ENCODE data around the gene ARAP1.

Gene ARAP1

DNA sequence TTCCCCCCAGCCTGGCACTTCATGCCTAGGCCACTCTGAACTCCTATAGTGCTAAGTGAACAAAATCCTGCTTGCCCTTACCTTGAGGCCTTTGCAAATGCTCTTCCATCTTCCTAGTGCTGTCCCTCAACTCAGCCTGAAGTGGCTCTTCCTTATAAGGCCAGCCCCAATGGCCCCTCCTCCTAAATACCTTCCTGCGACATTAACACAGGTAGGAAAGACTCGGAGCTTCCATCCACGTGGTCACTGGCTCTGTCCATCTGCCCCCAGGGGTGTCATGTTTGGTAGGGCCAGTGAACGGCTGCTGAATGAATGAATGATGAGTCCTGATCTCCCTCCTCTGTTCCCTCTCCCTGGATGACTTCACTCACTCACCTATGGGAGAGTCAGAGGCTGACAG is 82.2 kb downstream of the ARAP1 start:
- in situ Hi-C loops (cut with MboI; ENCODE audit: low sequenced_read_pairs): loop anchor here (10.0 kb wide), 1 partner anchor 195 kb away; no protein-coding TSS in a partner anchor

DNA sequence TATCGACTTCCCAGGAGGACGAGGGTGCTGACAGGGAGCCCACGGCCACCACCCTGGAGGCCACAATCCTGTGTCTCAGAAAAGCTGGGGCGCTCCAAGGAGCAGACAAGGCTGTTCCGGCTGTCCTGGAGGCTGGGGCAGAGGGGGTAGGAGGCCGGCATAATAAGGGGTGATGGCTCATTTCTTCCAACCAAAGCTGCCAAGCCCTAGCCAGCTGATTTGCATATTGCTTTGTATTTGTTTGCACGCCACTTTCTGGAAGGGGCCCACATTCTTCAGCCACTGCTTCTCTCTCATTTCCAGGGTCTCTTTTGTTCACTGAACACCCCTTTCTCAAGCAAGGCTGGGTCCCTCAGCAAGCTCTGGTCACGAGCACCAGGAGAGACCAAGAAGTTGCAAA is 82.7 kb downstream of the ARAP1 start:
- in situ Hi-C loops (cut with MboI; ENCODE audit: low sequenced_read_pairs): no loop called here

DNA sequence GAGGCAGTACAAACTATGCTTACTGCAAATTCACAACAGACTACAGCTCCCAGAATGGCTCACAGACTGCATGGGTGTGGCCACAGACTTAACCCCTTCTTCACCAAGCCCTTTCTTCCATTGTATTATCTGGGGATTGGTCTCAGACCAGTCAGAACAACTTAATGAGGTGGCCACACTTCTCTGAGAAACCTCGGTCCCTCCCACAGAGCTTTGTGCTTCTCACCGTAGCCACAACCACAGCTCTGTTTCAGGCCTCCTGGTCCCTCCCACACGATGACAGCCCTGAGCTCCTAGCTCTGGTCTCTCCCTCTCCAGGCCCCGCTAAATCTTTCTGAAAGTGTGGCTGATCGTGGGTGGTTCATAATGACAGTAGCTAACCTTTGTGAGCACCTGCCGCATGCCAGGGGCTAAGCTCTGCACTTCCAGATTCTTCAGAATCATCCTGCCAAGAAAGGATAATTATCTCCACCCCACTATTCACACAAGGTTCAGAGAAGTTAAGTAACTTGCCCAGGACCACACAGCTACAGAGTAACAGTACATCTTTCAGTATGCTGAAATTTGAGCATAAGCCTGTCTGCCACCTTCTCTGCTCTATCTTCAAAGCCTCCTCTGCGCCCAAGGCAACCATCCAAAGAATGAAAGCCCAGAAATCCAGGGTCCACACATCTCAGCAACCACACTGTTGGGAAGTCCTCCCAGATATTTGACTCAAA is 83.4 kb downstream of the ARAP1 start:
- in situ Hi-C loops (cut with MboI; ENCODE audit: low sequenced_read_pairs): no loop called here

DNA sequence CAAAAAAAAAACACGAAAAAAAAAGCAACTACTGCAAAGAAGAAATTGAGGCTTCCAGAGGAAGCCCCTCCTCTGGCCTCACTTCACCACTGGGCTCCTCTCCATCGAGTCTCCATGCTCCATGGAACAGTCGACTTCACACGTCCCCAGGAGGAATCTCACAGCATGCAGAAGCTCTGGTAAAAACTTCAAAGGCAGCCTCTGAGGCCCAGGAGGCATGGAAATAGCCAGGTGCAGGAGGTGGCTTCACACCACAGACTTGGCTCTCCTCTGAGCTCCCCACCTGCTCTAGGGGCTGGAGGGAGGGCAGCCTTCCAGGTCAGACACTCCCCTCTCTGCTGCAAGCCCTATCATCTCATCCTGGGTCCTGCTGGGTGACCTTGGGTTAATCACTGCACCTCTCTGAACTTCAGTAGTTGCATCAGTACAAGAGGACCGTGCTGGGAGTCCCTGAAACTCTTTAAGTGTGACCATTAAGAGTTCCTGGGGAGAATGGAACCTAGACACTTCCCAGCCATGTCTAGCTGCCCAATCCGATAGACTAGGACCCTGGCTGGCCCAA is 86.2 kb downstream of the ARAP1 start:
- in situ Hi-C loops (cut with MboI; ENCODE audit: low sequenced_read_pairs): no loop called here

- in situ Hi-C loops (cut with MboI; ENCODE audit: low sequenced_read_pairs): no loop called here
Measured at GRCh38 chr11:72662036-72662435, 90.2 kb downstream of the ARAP1 start.

GRCh38 chr11:72661486-72661885 is 90.7 kb downstream of the ARAP1 start:
- in situ Hi-C loops (cut with MboI; ENCODE audit: low sequenced_read_pairs): no loop called here

DNA sequence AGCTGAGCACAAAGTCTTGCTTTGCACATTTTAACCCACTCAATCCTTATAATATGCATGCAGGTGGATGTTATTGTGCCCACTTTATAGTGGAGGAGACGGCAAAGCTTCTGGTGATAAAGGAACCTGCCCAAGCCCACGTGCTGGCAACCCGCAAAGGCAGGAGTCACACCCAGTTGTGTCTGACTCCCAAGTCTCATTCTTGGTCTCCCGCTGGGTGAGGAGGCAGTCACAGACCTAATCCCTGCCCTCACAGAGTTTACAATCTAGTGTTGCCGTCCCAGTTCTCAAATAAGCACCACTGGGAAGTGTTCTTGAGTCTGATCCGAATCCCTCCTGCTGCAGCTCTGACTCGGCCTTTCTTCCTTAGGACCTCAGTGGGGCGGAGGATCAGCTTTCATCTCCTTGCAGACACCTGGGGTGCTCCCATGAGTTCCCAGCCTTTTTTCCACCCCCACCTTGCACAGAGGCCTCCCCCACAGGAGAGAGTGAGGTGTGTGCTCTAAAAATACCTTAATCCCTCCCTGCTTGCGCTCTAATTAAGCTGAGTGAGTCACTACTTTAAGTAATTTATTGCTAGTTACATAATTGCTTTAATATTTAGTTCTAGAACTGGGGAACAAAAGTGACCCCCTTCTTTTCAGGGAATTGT is 93.1 kb downstream of the ARAP1 start:
- in situ Hi-C loops (cut with MboI; ENCODE audit: low sequenced_read_pairs): no loop called here

GRCh38 chr11:72657411-72658100 is 94.7 kb downstream of the ARAP1 start:
- in situ Hi-C loops (cut with MboI; ENCODE audit: low sequenced_read_pairs): no loop called here

DNA sequence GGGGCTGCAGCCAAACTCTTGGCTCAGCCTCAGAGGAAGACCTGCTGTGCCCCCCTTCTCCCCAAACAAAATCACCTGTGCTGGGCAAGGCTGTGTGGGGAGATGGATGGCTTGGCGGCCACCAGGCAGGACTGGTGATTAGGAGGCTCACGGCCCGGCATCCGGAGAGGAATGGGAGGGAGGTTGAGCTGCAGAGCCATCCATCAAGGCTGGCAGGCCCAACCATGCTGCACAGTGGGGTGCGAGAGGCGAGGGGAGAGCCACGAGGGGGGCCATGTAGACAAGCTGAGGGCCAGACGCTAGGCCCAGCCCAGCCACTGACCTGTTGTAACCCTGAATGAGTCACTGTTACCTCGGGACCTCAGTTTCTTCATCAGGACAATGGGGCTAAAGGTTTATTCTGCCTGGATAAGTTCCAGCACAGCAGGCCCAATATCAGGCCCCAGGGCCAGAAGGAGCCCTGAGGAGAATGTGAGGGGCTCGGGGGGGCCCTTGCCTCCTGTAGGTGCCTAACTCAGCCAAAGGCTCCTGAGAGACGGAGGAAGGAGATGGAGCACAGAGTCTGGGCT is 96.2 kb downstream of the ARAP1 start:
- in situ Hi-C loops (cut with MboI; ENCODE audit: low sequenced_read_pairs): no loop called here

- in situ Hi-C loops (cut with MboI; ENCODE audit: low sequenced_read_pairs): no loop called here
Measured at GRCh38 chr11:72655014-72655413, 97.2 kb downstream of the ARAP1 start.

DNA sequence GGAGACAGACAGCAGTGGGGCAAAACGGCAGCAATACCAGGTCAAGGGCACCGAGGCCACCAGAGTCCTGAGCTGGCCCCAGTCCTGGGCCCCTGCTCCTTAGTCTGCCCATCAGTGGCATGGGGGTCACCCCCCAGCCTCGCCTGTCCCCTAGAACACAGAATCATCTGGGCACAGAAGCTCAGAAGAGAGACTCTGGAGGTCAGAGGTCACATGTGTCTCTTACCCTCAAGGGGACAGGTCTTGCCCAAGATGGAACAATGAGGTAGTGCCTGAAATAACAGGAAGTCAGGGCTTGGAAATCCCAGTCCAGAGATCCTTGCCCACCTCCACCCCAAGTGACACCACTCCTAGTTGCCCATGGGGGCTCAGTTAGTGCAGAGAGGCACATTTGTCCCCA is 98.6 kb downstream of the ARAP1 start:
- in situ Hi-C loops (cut with MboI; ENCODE audit: low sequenced_read_pairs): no loop called here

DNA sequence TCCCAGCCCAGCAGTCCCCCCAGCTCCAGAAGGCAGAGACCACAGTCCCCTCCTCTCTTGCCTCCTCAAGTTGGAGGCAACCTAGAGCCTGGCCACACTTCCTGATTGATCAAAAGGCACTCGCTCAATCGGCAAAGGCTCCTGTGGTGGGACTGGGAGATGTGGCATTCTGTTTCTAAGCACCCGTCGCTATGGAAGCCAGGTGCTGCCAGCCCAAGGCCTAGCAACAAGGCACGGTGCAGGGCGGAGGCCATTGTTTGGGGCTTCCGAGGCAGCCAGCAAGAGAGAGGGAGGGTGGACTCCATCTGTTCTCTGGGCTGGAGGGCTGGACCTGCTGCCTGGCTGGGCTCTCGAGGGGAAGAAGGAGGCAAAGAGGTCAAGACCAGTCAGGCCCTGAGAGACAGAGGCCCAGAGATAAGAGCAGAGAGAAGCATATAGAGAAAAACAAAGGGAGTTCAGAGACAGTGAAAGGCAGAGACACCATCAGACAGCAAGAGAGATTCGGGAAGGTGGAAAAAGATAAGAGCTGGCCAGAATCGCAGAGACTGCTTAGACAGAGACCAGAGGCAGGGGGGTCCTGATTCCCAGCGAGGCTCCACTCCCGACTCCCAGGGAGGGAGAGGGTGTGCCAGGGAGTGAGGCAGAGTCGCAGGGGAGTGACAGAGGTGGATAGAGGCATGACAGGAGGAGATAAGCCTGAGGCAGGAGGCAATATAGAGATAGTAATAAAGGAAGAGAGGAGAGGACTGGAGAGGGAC is 99.2 kb downstream of the ARAP1 start:
- in situ Hi-C loops (cut with MboI; ENCODE audit: low sequenced_read_pairs): no loop called here

DNA sequence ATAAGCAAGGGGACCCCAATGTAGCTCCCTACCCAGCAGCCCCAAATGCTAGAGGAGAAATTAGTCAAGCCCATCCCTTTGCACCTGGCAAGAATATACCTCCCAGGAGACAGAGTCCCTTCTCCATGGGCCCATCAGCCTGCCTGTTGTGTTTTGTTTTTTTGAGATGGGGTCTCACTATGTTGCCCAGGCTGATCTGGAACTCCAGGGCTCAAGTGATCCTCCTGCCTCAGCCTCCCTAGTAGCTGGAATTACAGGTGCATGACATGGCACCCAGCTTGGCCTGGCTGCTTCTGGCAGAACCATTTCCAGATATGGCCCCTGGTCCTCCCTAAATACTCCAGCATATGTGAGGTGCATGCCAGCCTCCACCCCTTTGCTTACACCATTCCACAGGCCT is 100.1 kb downstream of the ARAP1 start:
- in situ Hi-C loops (cut with MboI; ENCODE audit: low sequenced_read_pairs): no loop called here

DNA sequence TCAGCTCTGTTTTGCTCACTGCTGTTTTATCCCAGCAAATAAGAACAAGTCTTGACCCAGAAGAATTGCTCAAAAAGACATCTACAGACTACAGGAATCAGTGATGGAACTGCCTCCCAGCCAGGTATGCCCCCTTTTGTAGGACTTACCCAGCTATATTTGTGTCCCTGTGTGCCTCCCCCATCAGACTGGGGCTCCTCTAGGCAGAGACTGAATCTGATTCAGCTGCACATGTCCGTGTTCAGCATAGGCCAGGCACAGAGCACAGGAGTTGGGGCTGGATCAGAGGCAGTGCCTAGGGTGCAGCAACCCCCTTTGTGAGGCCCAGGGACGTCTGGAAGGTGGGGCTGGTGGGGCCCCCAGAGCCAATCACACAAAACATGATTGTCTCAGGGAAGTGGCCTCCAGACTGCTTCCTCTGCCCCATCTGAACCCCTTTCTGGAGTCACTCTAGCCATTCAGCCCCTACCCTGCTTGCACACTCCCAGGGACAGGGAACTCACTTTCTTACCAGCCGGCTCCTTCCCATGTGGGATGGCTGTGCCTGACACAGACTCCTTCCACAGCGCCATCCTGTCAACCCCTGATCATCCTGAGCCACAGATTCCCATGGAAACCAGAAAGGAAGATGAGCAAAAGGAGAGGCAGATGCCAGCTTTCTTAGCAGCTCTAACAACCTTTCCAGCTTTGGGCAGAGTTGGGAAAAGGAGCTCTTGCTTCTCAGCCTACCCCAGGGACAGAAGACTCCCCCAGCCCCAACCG is 102.8 kb downstream of the ARAP1 start:
- in situ Hi-C loops (cut with MboI; ENCODE audit: low sequenced_read_pairs): no loop called here

DNA sequence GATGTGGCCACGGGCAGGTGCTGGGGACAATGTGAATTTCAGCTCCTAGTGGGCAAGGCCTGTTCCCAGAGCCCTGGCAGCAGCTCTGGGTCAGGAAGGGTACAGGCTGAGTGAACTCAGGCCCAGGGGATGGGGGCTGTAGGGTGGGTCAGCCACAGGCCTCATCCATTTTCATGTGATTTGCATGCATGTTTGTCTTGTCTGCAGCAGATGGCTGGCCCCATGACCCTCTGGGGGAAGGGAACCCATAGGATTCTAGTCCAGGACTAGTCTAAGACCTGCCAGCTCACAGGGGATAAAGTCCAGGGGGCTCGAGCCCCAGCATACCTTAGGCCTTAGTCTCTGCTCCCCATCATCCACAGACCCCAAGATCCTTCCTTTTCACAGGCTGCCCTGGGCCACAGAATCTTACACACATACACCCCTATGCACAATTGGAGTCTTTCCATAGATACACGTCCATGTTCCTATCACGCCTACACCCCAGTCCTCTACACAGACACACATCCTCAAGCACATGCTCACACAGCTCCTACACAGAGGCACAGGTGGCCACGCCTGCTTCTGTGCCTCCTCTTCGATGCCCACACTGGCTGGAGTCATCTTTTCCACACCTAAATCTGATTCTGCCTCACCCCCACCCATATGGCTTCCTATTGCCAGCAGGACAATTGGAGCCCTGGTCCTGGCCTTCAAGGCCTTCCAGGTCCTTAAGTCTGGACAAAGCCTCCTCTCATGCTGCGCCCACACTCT is 103.6 kb downstream of the ARAP1 start:
- in situ Hi-C loops (cut with MboI; ENCODE audit: low sequenced_read_pairs): no loop called here

GRCh38 chr11:72647882-72648281 is 104.3 kb downstream of the ARAP1 start:
- in situ Hi-C loops (cut with MboI; ENCODE audit: low sequenced_read_pairs): no loop called here

- in situ Hi-C loops (cut with MboI; ENCODE audit: low sequenced_read_pairs): no loop called here
Measured at GRCh38 chr11:72646472-72646871, 105.7 kb downstream of the ARAP1 start.

DNA sequence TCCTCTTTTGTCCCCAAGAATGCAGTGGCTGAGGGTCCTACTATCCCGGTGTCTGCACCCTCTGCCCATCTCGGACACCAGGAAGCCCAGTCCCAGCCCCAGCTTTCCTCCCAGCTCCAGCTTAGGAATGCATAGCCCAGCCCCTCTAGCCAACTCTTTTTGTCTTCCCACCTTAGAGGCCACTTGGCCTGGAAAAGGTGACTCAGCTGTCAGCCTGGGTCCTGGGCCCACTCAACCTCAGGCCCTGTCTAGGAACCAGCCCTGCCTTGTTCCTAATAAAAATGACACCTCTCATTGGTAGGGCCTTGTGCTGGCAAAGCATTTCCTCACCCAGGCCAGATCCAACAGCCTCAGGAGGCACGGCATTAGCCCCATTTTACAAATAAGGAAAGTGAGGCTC is 106.2 kb downstream of the ARAP1 start:
- in situ Hi-C loops (cut with MboI; ENCODE audit: low sequenced_read_pairs): no loop called here

DNA sequence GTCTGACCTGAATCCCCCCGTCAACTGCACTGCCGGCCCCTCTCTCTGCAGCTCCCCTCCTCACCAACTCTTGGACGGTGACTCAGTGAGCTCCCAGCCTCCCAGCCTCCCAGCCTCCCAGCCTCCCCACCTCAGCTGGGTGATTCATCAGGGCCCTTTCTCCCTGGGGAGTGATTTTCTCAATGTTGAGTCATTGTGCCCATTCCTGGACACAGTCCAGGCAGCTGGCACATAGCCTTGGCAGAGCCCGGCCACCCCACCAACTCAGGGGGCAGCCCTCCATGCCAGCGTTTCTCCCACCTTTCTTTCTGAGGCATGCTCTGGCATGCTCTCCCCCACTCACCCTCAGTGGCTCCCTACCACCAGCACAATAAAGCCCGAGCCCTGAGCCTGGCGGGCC is 108.7 kb downstream of the ARAP1 start:
- in situ Hi-C loops (cut with MboI; ENCODE audit: low sequenced_read_pairs): loop anchor here (5.0 kb wide), 1 partner anchor 56 kb away; no protein-coding TSS in a partner anchor

Measured in HL-60/S4 treated with retinoic acid at 250 ng/mL for 4 days and 3 days (cell line).